SK-N-MC (cell line): Measurements from ENCODE around the gene HBS1L.

Source experiments
- EZH2 ChIP-seq: fragments of 200-600 bp; sonication (generic); IDR thresholded peaks from one replicate; pipeline ENCODE4 v1.6.1; 2017; ENCODE audit warnings: antibody characterized with exemption
- FOXP2 ChIP-seq: optimal IDR thresholded peaks from 2 replicates; pipeline ENCODE3; 2011; ENCODE audit warnings: mild to moderate bottlenecking, moderate library complexity; ENCODE audit not compliant: insufficient read depth; ENCODE audit errors: extremely low read length, control extremely low read depth
- POLR2AphosphoS5 ChIP-seq: IDR thresholded peaks from 2 replicates; pipeline ENCODE4 v1.6.1; 2012; ENCODE audit warnings: mild to moderate bottlenecking, low read depth, low read length, borderline replicate concordance

DNA sequence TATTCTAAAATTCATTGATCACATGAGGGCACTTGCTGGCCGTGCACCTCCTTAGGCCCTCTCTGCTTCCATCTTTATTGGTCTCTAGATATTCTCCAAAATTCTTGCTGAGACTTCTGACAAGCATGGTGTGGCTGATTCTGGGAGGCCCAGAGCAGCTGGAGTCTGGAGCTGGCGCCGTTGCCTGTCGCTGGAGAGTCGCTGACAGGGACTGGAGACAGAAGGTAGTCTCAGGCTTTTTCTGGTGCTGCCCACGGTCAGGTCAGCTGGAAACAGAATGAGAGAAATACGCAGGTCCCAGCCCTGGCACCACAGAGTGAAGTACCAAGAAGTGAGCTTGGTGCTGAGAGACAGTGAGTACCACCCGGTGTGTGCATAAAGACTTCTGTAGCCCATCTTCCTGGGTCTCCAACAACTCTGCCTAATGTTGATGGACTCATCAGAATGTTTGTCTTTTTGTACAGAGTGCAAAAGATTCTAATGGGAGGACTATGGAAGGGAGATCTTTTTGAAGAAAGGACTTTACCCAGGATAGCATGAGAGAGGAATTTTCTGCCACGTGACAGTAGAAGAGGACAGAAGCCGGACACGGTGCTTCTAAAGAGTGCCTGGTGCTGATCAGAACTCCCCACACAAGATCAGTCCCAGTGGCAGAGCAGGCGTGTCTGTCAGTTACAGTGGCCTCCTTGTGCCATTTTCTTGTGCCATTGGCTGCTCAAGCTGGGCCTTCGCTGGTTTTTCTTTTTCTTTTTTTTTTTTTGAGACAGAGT lies 102.9 kb downstream of the HBS1L start:
- TF ChIP-seq POLR2AphosphoS5 (no peak), EZH2 (no peak), FOXP2 (no peak)
